ENCODE data around the gene THAP7.

DNA sequence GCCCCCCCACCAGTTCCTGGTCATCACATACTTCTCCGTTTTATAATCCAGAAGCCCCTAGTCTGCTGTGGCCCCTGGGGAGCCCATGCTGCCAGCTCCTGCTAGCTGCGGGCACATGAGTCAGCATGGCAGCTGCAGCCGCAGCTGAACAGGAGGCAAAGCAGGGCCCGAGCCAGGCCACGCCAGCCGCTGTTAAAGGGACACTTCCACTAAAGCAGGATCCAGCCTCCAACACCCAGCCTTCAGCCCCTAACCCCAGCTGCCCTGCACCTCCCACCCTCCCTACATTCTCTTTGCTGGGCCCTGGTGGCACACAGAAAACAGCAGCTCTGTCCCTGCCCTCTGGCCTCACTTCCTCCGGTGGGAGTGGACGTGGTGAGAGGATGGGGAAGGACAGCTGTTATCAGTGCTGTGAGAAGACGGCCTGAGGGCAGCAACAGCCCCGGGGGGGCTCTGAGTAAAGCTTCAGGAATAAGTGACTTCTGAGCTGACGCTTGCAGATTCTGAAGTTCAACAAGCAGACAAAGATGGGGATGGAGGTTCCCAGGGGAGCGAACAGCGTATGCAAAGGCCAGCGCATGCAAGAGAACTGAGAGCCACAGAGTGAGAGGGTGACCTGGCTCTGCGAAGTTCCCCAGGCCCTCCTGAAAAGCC lies 43.1 kb upstream of the THAP7 start:
- TF ChIP-seq, protein P1, sequence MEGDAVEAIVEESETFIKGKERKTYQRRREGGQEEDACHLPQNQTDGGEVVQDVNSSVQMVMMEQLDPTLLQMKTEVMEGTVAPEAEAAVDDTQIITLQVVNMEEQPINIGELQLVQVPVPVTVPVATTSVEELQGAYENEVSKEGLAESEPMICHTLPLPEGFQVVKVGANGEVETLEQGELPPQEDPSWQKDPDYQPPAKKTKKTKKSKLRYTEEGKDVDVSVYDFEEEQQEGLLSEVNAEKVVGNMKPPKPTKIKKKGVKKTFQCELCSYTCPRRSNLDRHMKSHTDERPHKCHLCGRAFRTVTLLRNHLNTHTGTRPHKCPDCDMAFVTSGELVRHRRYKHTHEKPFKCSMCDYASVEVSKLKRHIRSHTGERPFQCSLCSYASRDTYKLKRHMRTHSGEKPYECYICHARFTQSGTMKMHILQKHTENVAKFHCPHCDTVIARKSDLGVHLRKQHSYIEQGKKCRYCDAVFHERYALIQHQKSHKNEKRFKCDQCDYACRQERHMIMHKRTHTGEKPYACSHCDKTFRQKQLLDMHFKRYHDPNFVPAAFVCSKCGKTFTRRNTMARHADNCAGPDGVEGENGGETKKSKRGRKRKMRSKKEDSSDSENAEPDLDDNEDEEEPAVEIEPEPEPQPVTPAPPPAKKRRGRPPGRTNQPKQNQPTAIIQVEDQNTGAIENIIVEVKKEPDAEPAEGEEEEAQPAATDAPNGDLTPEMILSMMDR (IDR thresholded peaks at IDR 0.05) = no peak
- no peak for TF ChIP-seq ZFX (IDR thresholded peaks at IDR 0.05; ENCODE audit: borderline replicate concordance)
